GM19397 (cell line): ENCODE data around the gene GRB10.

Experiments used
- ATAC-seq: cut with Tn5 transposase; IDR thresholded peaks from one replicate; pipeline ENCODE4 v1.9.1; 2021; ENCODE audit warnings: mild to moderate bottlenecking, moderate library complexity; ENCODE audit not compliant: unreplicated experiment

Gene GRB10

GRCh38 chr7:50618281-50618680, 164.4 kb downstream of the GRB10 start:
- ATAC-seq, result no peak

GRCh38 chr7:50615519-50616080, 167.1 kb downstream of the GRB10 start:
- no peak for ATAC-seq

DNA sequence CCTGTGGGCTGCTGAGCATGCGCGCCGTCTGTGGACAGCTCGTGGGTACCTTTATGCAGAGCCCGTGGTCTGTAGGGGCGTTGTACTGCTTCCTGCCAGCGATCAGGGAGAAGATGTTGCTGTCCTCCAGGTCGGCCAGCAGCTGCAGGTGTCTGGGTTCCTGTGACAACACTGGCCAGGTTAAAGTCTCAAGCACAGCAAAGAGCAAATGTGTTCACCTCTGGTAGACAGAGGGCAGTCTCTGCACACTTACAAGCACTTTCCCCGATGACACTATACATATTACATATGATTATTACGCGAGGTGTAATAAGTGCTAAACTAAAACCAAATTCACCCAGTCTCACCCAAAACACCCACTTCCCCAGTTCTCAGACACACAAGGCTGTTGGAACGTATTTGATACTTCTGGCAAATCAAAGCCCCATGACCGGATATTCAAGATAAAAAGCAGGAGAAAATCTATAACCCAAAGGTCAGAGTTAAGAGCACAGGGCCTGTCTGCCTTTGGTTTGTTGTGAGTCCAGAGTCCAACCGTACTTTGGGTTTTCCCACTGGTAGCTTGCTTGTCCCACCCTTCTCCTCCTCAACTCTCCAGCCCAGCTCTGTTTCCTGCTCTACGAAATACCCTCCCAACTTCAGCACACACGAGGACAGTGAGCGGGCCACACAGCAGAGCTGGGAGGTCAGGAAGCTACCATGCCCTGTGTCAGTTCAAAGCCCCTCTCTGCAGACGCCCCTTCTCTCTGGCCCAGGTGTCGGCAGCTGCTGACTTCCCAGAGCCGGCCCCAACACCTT, 167.8 kb downstream of the GRB10 start:
- ATAC-seq, result no peak

- no peak for ATAC-seq
Measured at GRCh38 chr7:50613473-50613872, 169.2 kb downstream of the GRB10 start.

- no peak for ATAC-seq
Measured at GRCh38 chr7:50612704-50613103, 170.0 kb downstream of the GRB10 start.

DNA sequence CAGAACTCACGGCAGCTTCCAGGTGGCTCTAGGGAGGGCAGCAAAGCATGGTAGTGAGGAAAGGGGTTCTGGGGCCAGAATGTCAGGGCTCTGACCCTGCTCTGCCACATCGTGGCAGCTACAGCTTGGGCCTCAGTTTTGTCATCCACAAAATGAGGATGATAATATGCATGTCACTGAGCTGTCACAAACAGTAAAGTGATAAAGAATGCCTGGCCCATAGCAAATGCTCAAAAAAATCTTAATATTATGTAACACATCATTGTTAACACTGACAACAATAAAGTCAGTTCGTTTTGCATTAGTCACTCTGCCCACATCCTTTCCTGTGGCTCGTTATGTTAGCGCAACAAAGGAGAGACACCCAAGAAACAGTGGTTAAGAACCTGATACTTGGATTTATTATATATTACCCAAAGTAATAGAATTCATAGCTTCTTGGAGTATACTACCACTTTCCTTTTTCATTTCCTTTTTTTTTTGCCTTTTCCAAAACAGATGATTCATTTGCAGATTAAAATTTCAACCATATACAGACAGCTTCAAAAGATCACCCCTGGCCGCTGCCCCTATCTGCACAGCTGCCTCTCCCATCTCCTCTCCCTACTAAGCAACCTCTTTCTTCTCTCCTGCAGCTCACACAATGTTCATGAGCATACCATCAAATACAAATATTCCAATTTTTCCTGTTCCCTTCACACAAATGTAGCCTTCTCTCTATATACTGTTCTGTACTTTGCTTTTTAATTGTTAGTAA, 172.0 kb downstream of the GRB10 start:
- ATAC-seq, result peak; percentile 49

DNA sequence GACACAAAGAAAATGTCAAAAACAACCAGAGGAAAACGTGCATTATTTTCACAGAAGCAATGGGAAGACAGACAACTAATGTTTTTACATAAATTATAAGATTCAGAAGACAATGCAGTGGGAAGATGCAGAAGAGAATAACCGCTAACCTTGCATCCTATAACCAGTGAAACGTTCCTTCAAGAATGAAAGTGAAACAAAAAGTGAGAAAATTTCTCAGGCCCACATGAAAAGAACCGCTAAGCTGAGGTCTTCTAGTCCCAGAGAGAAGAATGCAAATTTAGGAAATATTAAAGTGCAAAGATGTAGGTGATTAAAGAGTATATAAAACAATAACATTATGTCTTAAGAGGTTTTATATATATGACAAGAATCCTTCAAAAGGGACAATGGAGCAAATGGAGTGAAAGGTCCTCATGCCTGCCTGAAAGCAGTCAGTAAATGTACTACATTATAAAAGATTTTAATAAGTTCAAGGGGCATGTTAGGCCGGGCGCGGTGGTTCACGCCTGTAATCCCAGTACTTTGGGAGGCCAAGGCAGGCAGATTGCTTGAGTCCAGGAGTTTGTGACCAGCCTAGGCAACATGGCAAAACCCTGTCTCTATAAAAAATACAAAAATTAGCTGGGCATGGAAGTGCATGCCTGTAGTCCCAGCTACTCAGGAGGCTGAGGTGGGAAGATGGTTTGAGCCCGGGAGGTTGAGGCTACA, 174.3 kb downstream of the GRB10 start:
- no peak for ATAC-seq

DNA sequence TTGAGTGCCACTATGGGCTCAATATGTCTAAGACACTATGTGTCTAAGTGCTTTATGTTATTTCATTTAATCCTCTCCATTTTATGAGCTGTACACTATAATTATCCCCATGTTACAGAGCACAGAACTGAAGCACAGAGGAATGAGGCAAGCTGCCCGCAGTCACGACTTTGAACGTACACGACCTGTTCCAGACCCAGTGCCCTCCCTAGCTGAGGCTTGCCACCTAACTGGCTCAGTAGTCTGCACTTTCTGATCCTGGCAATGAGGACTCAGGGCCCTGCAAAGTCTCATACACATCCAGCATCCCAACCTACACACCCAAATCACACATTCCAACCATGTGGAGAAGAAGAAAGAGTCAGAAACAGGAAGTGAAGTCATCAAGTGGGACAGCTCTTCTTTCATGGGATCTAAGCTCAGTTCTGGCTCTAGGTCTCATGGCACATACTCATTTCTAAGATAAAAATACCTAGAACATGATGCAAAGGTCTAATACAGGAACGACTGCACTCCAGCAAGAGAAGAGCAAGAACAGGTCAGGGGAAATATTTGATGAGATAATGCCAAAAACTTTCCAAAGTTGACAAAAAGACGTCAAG, 175.1 kb downstream of the GRB10 start:
- ATAC-seq, result no peak

DNA sequence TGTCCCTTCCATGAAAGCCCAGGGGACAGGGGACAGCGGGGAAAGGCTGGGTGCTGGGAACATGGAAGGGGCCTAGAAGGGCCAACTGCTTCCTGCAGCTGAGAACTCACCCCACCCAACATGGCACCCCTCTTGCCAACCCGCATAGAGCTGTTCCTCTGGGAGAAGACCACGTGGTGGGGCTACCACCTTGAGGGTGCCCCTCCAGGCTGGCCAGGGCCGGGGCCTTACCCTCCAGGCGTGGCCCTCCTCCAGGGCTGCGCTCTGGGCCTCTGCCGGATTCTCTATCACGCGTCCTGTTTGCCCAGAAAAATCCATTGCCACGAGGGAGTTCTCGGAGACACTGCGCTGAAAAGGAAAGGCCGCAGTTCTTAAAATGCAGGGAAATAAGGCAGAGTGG, 177.6 kb downstream of the GRB10 start:
- no peak for ATAC-seq

DNA sequence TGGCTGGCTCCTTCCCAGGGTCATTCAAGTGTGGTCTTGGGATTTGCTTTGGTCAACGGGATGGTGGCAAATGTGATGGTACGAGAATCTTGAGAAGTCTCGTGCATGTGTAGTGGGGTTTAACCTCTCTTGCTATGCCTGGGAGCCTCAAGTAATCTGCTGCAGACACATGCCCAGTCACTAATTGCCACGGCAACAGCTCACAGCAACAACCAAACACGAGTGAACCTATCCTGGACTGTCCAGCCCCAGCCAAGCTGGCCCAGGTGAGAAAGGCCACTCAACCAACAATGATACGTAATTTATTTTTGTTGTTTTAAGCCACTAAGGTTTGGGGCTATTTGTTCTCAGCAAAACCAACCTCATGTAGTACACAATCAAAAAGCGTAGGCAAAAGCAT, 179.4 kb downstream of the GRB10 start:
- ATAC-seq, result no peak

GRCh38 chr7:50599385-50599784, 183.3 kb downstream of the GRB10 start:
- ATAC-seq, result no peak

DNA sequence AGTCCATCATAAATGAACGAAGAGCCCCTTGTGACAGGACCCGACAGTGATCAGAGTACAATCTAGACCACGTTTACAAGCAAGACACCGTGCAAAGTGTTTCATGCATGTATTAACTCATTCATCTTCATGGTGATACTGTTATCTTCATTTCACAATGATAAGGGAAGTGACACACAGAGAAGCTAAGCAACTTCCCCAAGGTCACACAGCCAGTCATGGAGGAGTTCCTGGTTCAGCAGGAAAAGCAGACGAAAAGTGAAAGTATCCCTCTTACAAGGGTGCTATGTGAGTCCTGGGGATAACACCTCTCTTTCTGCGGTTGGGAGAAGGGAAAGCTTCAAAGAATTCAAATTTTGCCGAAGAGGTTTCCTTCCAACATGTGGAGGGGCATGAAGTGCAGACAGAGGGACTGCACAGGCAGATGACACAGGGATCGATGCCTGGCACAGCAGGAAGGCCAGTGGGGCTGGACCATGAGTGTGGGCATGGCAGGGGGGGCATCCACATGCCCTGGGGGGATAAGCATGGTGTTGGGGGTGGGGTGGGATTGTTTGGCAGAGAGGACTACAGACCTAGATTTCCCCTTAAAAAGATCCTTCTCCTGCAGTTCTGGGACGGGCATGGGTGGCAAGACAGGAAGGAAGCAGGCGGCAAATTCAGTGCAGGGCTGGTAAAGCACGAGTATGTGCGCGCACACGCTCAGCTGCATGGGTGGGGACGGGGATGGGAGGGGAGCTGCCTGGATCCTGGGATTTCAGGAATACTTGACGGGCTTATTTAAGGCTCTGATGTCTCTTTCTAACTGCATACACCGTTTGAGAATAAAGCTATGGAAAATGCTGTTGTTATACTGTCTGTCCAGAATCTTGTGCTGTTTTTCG, 184.0 kb downstream of the GRB10 start:
- ATAC-seq, result no peak

GRCh38 chr7:50596484-50596883, 186.2 kb downstream of the GRB10 start:
- ATAC-seq, result no peak

DNA sequence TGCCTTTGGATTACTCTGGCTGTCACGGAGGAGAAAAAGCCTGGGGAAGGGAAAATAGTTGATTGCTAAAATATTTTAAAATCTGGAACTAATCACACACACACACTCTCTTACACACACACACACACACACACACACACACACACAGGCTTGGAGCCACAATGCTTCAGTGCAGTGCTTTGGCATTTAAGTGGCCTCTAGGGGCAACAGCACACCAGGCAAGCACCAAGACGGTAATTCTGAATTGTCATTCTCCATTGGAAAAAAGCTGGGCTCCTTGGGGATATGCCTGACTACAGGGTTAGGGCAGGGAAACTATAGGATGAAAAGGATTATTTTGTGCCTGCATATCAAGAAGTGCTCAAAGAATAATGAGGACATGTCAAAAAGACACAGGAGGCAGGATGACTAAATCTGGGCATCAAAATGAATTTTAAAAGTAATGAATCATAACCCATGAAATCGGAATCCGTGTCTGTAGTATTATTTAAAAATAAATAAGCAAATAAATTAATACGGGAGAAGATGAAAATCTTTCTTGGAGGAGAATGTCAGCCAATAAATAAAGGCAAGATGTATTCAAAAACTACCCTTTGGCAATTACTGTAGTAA, 187.1 kb downstream of the GRB10 start:
- ATAC-seq, result peak; percentile 3

DNA sequence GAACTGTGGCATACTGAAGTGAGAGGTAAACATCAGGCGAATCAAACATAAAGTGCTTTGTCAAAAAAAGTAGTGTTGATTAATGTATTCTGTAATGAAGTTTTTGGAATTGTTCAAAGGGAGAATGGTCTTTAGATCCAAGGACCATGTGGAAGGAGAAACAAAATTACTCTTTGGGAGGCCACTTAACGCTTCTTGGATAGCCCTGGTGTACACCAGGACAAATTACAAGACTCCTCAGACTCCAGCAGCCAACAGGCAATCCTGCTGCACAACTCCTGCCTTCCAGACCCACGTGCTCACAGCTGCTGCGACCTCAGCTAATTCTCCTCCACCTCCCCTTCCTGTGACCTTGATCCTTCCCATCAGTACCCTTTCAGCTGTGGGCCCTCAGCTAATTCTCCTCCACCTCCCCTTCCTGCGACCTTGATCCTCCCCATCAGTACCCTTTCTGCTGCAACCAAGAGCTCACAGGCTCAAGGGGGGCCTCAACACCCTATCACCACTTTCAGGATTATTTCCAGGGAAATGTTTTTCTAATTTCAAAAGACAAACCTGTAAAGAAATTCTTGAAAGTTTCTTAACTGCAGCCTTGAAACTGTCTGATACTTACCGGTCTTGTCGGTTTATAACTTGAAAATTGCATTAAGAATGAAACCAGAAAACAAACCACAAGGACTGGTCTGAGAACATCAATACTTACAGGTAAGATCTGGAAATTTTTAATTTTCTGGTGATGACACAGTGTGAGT, 187.8 kb downstream of the GRB10 start:
- ATAC-seq, result peak; percentile 40

DNA sequence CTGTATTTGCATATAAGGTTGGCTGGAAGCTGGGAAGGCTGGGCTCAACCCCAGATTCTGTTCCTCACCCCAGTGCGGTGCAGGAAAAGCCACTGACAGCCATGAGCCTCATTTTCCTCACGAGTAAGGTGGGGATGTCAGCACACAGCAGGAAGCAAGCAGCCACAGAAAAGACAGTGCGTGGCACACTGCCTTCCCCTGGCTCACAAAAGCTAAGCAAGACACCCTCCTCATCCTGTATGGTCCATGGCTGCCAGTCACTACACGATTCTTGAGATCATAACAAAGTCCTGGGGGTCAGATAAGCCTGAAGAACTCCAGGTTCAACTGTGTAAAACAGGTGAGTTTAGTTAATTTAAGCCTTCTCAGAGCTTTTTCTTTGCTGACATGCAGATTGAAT, 188.6 kb downstream of the GRB10 start:
- ATAC-seq, result no peak

DNA sequence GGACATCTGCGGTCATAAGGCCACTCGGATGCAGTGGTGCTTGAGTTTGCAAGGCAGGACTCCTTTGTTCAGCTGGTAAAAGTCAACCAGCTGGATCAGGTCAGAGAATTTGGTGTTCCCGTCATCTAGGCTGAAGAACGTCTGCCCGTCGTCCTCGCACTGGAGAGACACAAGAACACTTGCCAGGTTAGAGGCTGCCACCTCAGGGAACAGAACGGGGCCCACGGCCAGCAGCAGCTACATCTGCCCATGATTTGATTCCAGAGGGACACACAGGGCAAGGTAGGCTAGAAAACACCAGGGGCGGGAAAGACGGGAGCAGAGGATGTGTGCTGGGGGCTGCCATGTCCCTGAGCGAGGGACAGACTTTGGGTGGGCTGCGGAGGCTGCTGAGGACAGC, 189.8 kb downstream of the GRB10 start:
- ATAC-seq, result no peak

- peak; percentile 65 for ATAC-seq
Measured at GRCh38 chr7:50591480-50592438, 190.9 kb downstream of the GRB10 start.
